ENCODE data around the gene DGLUCY. TPM values are rescaled to one million over a fixed set of nuclear protein-coding genes. Genes with fewer than 3 reads are reported as not detected.
"Not testable (repeated sequence)": the region's sequence is repeated elsewhere in the genome, so short reads cannot be mapped to it uniquely, and the experiment has no call there.

The DGLUCY gene
- total RNA-seq, 1 experiment from 2014 or later = 54.8 TPM

- H3K27ac Mint-ChIP-seq (ENCODE audit: unreplicated experiment) = no peak overlapping the region
- Histone ChIP-seq H3K4me1 (peaks cover 5% of the 10 kb centered on the region; the same call in 1 of the 2 replicates), H3K4me3 (ENCODE audit: low read depth, low read length) (no peak overlapping the region)
Observed at GRCh38 chr14:91118511-91119068, 4.7 kb downstream of the DGLUCY start.

GRCh38 chr14:91119556-91120311 lies 5.9 kb downstream of the DGLUCY start:
- Histone ChIP-seq H3K9me3 (0 out of 2 replicates have a peak, but pooled peaks cover 4% of the 10 kb centered on the region), H3K27me3 (replicated peaks; ENCODE audit: control insufficient read depth, insufficient read depth, low read length) (no peaks in the 10 kb centered on the region), H3K36me3 (ENCODE audit: control insufficient read depth, insufficient read depth, low read length) (peaks cover 1% of the 10 kb centered on the region; the same call in 1 of the 2 replicates), H3K4me3 (ENCODE audit: low read depth, low read length) (no peak overlapping the region), H3K4me1 (peaks cover 5% of the 10 kb centered on the region; the same call in 1 of the 2 replicates)
- no peak for DNase-seq
- H3K27ac Mint-ChIP-seq (ENCODE audit: unreplicated experiment) = no peak overlapping the region
- peaks cover 11% of the 10 kb centered on the region for H3K4me1 Mint-ChIP-seq (ENCODE audit: low read depth, unreplicated experiment)
- H3K9me3 Mint-ChIP-seq (ENCODE audit: unreplicated experiment) = no peaks in the 10 kb centered on the region
- peaks cover 38% of the 10 kb centered on the region for H3K36me3 Mint-ChIP-seq (ENCODE audit: insufficient read depth, unreplicated experiment)
- BruUV-seq (replicated peaks) = no TSS peak
- no peaks in the 10 kb centered on the region for H3K27me3 Mint-ChIP-seq (ENCODE audit: insufficient read depth, unreplicated experiment)
- POLR2A ChIA-PET = no interaction called here
- intact Hi-C loops (cut with micrococcal nuclease; ENCODE audit: unreplicated experiment) = no loop called here
- CTCF ChIA-PET = no interaction called here
- no peak overlapping the region for H3K4me3 Mint-ChIP-seq (ENCODE audit: unreplicated experiment)
- TF ChIP-seq CTCF (IDR thresholded peaks at IDR 0.05; ENCODE audit: insufficient read depth in 1 of 2, low read depth in 1 of 2, low read length in 1 of 2, severe bottlenecking in 1 of 2, unreplicated experiment in 1 of 2) = no peak

More at GRCh38 chr14:91118511-91119068, 4.7 kb downstream of the DGLUCY start:
- H3K4me3 Mint-ChIP-seq (ENCODE audit: unreplicated experiment) = no peak overlapping the region
- H3K27me3 Mint-ChIP-seq (ENCODE audit: insufficient read depth, unreplicated experiment) = no peaks in the 10 kb centered on the region
- peaks cover 37% of the 10 kb centered on the region for H3K36me3 Mint-ChIP-seq (ENCODE audit: insufficient read depth, unreplicated experiment)
- no peak for TF ChIP-seq CTCF (IDR thresholded peaks at IDR 0.05; ENCODE audit: insufficient read depth in 1 of 2, low read depth in 1 of 2, low read length in 1 of 2, severe bottlenecking in 1 of 2, unreplicated experiment in 1 of 2)
- no TSS peak for BruUV-seq (replicated peaks)
- Histone ChIP-seq H3K9me3 (0 out of 2 replicates have a peak, but pooled peaks cover 4% of the 10 kb centered on the region), H3K27me3 (replicated peaks; ENCODE audit: control insufficient read depth, insufficient read depth, low read length) (no peaks in the 10 kb centered on the region), H3K36me3 (ENCODE audit: control insufficient read depth, insufficient read depth, low read length) (no peaks in the 10 kb centered on the region)
- intact Hi-C loops (cut with micrococcal nuclease; ENCODE audit: unreplicated experiment) = no loop called here
- ChIA-PET POLR2A (no interaction called here), CTCF (no interaction called here)
- DNase-seq = no peak
- no peaks in the 10 kb centered on the region for H3K9me3 Mint-ChIP-seq (ENCODE audit: unreplicated experiment)
- peaks cover 11% of the 10 kb centered on the region for H3K4me1 Mint-ChIP-seq (ENCODE audit: low read depth, unreplicated experiment)

- no peak for DNase-seq
- POLR2A ChIA-PET = no interaction called here
- CTCF ChIA-PET = no interaction called here
- Histone ChIP-seq H3K4me3 (ENCODE audit: low read depth, low read length) (no peak overlapping the region), H3K36me3 (ENCODE audit: control insufficient read depth, insufficient read depth, low read length) (peaks cover 7% of the 10 kb centered on the region), H3K9me3 (0 out of 2 replicates have a peak, but pooled peaks cover 3% of the 10 kb centered on the region), H3K4me1 (peaks cover 7% of the 10 kb centered on the region; the same call in 1 of the 2 replicates), H3K27me3 (replicated peaks; ENCODE audit: control insufficient read depth, insufficient read depth, low read length) (no peaks in the 10 kb centered on the region)
- Mint-ChIP-seq H3K4me1 (ENCODE audit: low read depth, unreplicated experiment) (peaks cover 6% of the 10 kb centered on the region), H3K4me3 (ENCODE audit: unreplicated experiment) (no peak overlapping the region), H3K36me3 (ENCODE audit: insufficient read depth, unreplicated experiment) (peaks cover 34% of the 10 kb centered on the region), H3K9me3 (ENCODE audit: unreplicated experiment) (no peaks in the 10 kb centered on the region), H3K27ac (ENCODE audit: unreplicated experiment) (no peak overlapping the region), H3K27me3 (ENCODE audit: insufficient read depth, unreplicated experiment) (no peaks in the 10 kb centered on the region)
- no peak for TF ChIP-seq CTCF (IDR thresholded peaks at IDR 0.05; ENCODE audit: insufficient read depth in 1 of 2, low read depth in 1 of 2, low read length in 1 of 2, severe bottlenecking in 1 of 2, unreplicated experiment in 1 of 2)
- BruUV-seq (replicated peaks) = no TSS peak
- intact Hi-C loops (cut with micrococcal nuclease; ENCODE audit: unreplicated experiment) = no loop called here
Observed at GRCh38 chr14:91123201-91123600, 9.3 kb downstream of the DGLUCY start.

DNA sequence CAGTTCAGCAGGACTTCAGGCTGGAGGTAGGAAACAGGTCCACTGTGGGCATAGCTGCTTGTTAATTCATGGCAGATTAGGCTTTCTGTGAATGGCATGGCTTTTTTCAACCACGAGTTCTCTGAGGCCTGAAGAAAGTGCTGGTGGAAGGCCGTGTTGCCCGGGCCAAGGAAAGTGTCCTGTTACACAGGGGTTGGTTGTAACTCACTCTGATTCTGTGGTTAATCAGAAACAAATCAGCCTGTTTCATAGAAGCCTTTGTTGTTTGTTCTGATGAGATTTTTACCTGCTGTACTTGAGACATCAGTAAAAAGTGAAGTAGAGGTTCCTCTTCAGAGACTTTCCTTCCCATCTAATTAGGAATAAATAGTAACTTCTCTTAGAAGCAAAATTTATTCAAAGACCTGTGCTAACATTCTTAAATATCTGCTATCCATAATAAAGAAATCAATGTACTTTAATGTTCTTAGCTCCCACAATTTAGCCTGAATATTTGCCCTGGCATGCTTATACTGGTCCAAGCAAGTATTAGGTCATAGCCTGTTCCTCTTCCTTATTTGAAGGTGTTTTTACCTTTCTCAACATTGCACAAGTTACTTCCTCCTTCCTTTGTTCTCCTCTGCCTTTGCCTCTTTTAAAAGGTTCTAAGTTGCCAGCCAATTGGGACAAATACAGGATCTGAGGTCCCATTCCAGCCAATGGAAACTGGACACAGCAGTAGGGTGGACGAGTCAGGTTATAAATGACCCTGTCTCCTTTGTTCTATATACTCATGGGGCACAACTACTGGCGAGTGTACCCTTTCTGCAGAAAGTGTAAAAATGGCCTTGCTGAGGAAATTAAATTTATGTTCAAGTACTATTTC lies 10.8 kb downstream of the DGLUCY start:
- H3K36me3 ChIP-seq (ENCODE audit: control insufficient read depth, insufficient read depth, low read length); H3K27ac Mint-ChIP-seq (ENCODE audit: unreplicated experiment); H3K9me3 Mint-ChIP-seq (ENCODE audit: unreplicated experiment); H3K27me3 Mint-ChIP-seq (ENCODE audit: insufficient read depth, unreplicated experiment); H3K27me3 ChIP-seq (replicated peaks; ENCODE audit: control insufficient read depth, insufficient read depth, low read length); H3K4me1 ChIP-seq; H3K4me1 Mint-ChIP-seq (ENCODE audit: low read depth, unreplicated experiment); H3K4me3 ChIP-seq (ENCODE audit: low read depth, low read length); BruUV-seq (replicated peaks); intact Hi-C loops (cut with micrococcal nuclease; ENCODE audit: unreplicated experiment); POLR2A ChIA-PET; DNase-seq; H3K4me3 Mint-ChIP-seq (ENCODE audit: unreplicated experiment); CTCF ChIA-PET; H3K9me3 ChIP-seq: not testable (repeated sequence)
- H3K36me3 Mint-ChIP-seq (ENCODE audit: insufficient read depth, unreplicated experiment) = peaks cover 26% of the 10 kb centered on the region

Measured in Caco-2 (cell line).